GM19239 (cell line): ENCODE results near the gene KCTD15.

Source experiments
- DNase-seq: peaks from one replicate; pipeline ENCODE4 v3.0.0; 2011; ENCODE audit warnings: low spot score; ENCODE audit not compliant: insufficient read length
- FAIRE-seq: peaks from 2 replicates; lab custom pipeline; 2011; peaks lifted over from hg19 to GRCh38; lab: Jason Lieb, UNC

KCTD15 gene

DNA sequence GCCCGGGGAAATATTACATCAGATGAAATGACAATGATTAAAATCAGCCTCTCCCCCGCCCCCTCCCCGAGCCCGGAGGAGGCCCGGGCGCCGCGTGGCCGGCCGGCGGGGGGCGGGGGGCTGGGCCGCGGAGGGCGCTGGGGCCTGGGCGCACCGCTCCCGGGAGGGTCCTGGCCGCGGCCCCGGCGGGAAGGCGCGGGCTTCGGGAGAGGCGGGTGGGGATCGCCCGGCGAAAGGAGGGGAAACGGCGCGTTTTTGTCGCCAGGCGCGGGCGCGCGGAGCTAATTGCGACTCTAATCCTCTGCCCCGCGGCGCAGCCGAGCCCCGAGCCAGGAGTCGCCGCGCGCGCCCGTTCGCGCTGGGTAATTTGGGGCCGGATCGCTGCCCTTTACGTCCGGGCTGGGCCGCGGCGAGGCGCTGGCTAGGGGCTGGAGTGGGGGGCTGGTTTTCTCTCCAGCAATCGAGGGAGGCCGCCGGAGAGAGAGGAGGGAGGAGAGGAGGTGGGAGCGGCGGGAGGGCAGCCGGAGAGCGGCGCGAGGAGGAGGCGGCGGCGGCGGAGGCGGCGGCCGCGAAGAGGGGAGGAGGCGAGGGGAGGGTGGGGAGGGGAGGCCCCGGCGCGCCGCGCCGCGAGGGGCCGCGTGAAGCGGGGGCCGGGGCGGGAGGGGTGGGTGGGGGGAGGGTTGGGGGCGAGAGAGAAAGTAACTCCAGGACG is at the start of gene KCTD15:
Gene KCTD15, plus strand, starts transcription at position 707 of the 712 bp plus-strand sequence. CDS start 3,585 bp downstream, outside the sequence.
- FAIRE-seq (no peak), DNase-seq (no peak)

- FAIRE-seq (no peak), DNase-seq (no peak)
These were observed 49.4 kb upstream of the KCTD15 start for GRCh38 chr19:33747273-33747672.

GRCh38 chr19:33748231-33748630 is 48.4 kb upstream of the KCTD15 start:
- DNase-seq, result no peak
- FAIRE-seq, result no peak

GRCh38 chr19:33749016-33749415 is 47.7 kb upstream of the KCTD15 start:
- DNase-seq (no peak), FAIRE-seq (no peak)

- DNase-seq, result no peak
These were observed 47.0 kb upstream of the KCTD15 start for GRCh38 chr19:33749619-33750175.

GRCh38 chr19:33750587-33751435 is 45.9 kb upstream of the KCTD15 start:
- FAIRE-seq, result no peak
- DNase-seq, result no peak

More at GRCh38 chr19:33749619-33750175, 47.0 kb upstream of the KCTD15 start:
- no peak for FAIRE-seq

GRCh38 chr19:33751436-33751770 is 45.3 kb upstream of the KCTD15 start:
- FAIRE-seq (no peak), DNase-seq (no peak)

DNA sequence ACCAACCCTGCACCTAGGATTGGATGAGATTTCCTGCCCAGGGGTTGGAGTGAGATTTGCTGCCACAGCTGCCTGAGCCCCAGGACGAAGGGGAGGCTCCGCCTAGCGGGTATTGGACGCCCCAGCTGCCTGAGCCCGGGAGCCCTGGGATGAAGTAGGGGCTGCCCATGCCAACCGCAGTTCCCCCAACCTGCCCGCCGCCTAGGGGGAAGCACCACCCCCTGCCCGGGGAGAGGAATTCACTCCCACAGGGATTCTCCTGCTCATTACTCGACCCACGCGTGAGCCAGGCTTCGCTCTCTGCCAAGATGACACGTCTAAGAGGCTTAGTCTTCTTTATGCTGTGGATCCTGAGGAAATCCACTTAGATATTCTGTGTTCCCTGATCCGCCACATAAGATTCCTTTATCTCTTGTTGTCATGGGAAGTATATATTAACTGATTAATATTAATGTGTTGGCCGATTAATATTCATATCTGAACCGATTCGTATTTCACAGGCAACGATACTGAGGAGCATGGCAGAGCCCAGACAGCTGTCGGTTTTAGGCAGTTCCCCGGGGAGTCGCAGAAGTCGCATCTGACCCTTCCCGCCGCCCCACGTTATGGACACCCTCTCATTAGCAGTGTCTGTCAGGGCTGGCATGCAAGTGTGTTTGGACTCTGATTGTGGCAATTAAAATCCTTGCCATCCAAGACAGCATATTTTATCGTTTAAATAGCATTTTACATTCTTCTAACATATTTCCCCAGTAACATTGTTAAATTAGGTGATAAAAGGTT is 44.5 kb upstream of the KCTD15 start:
- no peak for FAIRE-seq
- DNase-seq, result no peak

- no peak for FAIRE-seq
- DNase-seq, result no peak
These were observed 43.7 kb upstream of the KCTD15 start for GRCh38 chr19:33752945-33753344.

GRCh38 chr19:33754361-33754760 is 42.3 kb upstream of the KCTD15 start:
- no peak for FAIRE-seq
- no peak for DNase-seq

DNA sequence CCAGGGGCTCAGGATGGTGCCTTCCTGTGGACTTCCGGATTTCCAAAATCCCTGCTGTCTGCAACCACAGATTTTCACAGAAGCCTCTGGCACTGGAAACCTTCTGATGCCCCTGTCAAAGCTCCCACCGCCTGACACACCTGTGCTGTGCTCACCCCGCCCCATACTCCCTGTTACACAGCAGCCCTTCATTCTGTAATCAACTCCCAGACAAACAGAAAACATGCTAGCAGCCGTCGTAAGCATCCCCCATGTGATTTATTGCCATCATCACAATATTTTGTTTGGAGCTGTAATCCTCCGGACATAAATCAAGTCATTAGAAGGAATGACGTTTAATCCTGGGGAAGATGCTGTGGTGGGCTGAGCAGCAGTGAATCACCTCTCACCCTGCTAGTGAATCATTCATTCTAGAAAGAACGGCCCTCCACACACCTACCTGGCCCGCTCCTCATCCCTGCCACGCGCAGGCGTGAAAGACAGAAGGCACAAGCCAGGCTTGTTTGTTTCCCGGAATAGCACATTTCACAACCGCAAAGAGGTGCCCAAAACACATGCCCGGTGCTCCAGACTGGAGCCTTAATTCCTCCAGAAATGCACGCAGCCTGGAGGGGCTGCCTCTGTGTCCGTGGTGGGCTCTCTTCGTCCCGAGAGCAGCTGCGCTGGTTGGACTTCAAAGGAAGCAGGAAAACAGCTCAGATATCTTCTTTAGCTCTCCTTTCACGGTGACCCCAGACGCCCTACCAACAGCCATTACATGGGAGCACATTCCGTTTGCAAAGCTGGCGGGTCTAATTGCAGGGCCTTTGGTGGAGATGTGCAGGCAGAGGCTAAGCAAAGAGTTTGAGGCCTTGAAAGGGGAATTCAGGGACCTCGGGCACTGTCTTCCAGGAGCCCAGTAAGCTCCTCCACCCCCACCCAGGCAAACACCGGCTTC is 41.3 kb upstream of the KCTD15 start:
- FAIRE-seq, result no peak
- no peak for DNase-seq

DNA sequence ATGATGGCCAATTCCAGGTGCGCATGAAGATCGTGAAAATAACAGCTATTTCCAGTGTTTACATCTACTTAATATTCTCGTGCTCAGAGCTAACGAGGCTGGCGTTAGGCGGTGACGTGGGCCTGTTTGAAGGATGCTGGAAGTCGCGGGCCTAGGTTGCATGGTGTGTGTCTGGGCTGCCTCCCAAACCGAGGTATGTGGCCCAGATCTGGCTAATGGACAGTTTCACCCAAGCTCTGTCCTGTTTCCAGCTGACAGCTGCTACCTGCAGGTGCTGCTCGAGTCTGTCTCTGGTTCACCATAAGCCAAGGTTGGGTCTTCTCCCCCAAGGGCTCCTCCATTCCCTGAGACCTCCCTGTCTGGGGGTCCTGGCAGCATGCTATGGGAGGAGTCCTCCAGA is 40.5 kb upstream of the KCTD15 start:
- DNase-seq, result no peak
- no peak for FAIRE-seq

GRCh38 chr19:33758541-33759013 is 38.1 kb upstream of the KCTD15 start:
- FAIRE-seq, result no peak

DNA sequence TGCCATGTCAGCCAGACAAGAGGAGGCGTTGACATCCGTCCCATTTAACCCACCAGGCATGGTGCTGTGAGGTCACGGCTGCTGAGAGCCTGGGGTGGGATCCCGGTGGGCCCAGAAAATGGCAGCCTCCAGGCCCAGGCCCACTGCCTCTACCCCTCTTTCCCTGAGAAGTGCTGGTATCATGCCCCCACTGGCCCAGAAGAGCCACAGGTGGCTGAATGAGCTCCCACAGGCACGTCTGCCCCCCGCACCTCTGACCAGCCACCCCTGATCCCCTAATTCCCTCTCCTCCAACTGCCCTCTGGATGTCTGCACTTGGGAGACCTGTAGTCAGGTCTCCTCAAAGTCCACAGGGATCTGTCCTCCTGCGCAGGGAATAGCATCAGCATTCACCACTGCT is 37.3 kb upstream of the KCTD15 start:
- FAIRE-seq (no peak), DNase-seq (no peak)

More at GRCh38 chr19:33758541-33759013, 38.1 kb upstream of the KCTD15 start:
- no peak for DNase-seq

DNA sequence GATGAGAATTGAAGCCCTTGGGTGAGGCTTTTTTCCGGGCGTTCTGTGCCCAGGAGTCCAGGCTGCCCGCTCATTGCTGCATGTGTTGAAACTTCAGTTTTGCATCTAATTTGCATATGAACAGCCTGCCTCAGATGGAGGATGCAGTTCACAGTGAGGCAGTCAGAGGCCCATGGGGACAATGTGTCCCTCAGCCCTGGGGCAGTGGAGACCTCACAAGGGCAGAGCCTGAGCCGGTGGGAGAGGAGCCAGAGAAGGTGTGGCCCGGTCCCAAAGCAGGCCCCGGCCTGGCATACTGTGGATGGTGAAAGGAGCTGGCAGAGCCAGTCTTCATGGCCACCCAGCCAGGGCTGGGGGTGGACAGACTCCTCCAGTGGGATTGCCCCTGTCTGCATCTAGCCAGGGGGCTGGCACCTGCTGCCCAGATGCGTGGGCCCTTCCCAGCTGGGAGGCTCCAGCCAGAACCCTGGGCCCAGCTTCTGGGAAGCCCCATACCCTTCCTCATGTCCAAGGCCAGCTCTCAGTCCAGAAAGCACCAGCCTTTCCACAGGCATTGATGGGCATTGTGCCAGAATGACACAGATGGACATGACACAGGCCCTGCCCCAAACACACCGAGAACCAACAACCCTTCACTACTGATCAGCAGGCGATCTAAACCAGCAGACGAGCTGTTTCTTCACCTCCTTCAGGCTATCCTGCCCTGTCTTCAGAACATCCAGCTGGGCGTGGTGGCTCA is 32.9 kb upstream of the KCTD15 start:
- no peak for FAIRE-seq
- DNase-seq, result no peak

DNA sequence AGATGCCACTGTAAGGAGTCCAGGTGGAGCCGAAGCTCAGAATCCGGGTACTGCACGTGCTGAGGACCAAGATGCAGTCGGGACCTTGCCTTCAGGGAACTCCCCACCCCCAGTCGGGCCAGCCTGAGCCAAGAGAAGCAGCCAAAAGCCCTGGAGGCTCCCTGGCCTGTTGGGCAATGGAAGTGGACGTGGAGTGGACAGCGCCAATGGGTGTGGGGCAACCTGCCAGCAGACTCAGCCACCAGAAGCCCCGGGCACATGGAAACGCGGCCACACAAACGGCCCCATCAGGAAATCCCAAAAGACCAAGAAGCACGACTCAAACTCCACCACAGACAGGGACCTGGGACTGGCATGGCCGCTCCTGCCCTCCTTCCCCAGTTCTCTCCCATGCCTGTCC is 30.0 kb upstream of the KCTD15 start:
- FAIRE-seq, result no peak
- DNase-seq, result no peak

- DNase-seq, result no peak
These were observed 28.7 kb upstream of the KCTD15 start for GRCh38 chr19:33767898-33768413.

DNA sequence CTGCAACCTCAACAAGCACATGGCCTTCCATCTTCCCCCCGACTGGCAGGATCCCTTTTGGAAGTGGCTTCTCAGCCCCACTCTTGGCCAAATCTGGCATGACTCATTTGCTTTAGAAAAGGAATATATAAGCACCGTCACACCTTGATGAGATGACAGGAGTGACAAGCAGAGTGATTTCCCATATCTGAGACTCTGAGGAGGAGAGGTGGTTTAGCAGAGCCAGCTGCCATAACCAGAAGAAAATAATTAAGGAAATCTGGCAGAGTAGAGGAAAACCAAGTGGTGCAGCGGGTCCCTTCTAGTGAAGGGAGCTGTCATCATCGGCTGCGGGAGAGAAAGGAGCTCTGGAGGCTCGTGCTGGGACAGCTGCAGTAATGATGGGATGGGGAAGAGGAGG is 27.5 kb upstream of the KCTD15 start:
- FAIRE-seq, result no peak

More at GRCh38 chr19:33767898-33768413, 28.7 kb upstream of the KCTD15 start:
- FAIRE-seq, result no peak

More for the DNA sequence above, 27.5 kb upstream of the KCTD15 start:
- DNase-seq, result no peak
